ENCODE results near the gene PRSS53.

DNA sequence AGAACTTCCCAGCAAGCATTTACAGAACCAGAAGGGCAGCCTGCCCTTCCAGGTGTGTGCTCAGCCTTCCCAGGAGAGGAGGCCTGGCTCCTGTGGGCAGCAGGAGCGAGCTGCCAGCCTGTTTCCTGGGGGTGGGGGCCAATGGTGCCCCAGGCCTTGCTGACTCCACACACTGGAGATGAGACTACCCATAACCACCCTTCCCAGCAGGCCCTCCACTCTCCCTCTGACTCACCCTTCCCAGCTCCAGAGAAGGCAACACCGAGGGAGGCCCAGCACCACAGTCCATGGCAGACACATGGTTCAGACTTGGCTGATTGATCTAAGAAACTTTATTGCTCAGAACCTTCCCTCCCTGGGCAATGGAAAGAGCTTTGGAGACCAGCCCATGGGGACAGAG, 1.8 kb upstream of the PRSS53 start:
- TF ChIP-seq, protein P1, sequence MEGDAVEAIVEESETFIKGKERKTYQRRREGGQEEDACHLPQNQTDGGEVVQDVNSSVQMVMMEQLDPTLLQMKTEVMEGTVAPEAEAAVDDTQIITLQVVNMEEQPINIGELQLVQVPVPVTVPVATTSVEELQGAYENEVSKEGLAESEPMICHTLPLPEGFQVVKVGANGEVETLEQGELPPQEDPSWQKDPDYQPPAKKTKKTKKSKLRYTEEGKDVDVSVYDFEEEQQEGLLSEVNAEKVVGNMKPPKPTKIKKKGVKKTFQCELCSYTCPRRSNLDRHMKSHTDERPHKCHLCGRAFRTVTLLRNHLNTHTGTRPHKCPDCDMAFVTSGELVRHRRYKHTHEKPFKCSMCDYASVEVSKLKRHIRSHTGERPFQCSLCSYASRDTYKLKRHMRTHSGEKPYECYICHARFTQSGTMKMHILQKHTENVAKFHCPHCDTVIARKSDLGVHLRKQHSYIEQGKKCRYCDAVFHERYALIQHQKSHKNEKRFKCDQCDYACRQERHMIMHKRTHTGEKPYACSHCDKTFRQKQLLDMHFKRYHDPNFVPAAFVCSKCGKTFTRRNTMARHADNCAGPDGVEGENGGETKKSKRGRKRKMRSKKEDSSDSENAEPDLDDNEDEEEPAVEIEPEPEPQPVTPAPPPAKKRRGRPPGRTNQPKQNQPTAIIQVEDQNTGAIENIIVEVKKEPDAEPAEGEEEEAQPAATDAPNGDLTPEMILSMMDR (conservative IDR thresholded peaks at IDR 0.05 in 1 of 2, IDR thresholded peaks at IDR 0.05 in 1 of 2; ENCODE audit: extremely low read depth in 1 of 2, insufficient read depth in 1 of 2, low read depth in 1 of 2, low read length in 2 of 2) = no peak
- no peak for TF ChIP-seq EZH2 (IDR thresholded peaks at IDR 0.05; ENCODE audit: borderline replicate concordance, low read length)
